ENCODE results near the gene TERT. TPM values are rescaled to one million over a fixed set of nuclear protein-coding genes. Genes with fewer than 3 reads are reported as not detected.
"Not testable (repeated sequence)": the region's sequence is repeated elsewhere in the genome, so short reads cannot be mapped to it uniquely, and the experiment has no call there.

Gene TERT
- total and polyA plus RNA-seq, 2 donors = not detected

- H3K4me3 ChIP-seq (ENCODE audit: low read depth, low read length) = no peak overlapping the region
- no peak overlapping the region for H3K27ac ChIP-seq (ENCODE audit: low read depth)
- no peaks in the 10 kb centered on the region for H3K4me1 ChIP-seq (ENCODE audit: insufficient read depth)
- H3K36me3 ChIP-seq (ENCODE audit: insufficient read depth) = no peaks in the 10 kb centered on the region
- DNase-seq (ENCODE audit: extremely low spot score) = no peak
- WGBS = 88% methylated on average over 34 of the region's 34 CpGs
Measured at GRCh38 chr5:1279443-1280151, 15.3 kb downstream of the TERT start.

DNA sequence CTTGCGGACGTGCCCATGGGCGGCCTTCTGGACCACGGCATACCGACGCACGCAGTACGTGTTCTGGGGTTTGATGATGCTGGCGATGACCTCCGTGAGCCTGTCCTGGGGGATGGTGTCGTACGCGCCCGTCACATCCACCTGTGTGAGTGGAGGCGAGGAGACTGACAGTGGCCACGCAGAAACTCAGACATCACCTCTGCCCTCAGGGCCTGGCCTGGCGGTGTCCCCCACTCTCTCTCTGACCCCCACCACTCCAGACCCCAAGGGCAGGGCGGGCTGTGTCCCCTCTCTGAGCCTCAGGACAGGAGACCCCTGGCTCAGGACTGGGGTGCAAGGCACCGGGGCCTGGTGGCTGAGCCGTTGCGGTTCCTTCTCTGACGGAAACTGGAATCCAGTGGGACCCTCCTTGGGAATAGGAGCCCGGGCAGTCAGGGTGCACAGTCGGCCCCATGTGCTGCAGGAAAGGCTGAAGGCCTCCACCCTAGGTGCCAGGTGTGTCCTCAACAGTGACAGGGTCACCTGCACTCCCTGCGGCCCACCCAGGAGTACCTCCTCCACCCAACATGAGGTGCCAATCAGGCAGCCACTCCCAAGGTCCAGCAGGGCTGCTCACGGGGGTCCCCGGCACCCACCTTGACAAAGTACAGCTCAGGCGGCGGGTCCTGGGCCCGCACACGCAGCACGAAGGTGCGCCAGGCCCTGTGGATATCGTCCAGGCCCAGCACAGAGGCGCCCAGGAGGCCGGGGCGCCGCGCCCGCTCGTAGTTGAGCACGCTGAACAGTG is 16.0 kb downstream of the TERT start:
- H3K4me1 ChIP-seq (ENCODE audit: insufficient read depth) = no peaks in the 10 kb centered on the region
- no peak overlapping the region for H3K4me3 ChIP-seq (ENCODE audit: low read depth, low read length)
- DNase-seq (ENCODE audit: extremely low spot score) = no peak
- no peaks in the 10 kb centered on the region for H3K36me3 ChIP-seq (ENCODE audit: insufficient read depth)
- WGBS = 94% methylated on average over 42 of the region's 42 CpGs
- no peak overlapping the region for H3K27ac ChIP-seq (ENCODE audit: low read depth)

- WGBS = 93% methylated on average over 13 of the region's 13 CpGs
- Histone ChIP-seq H3K27ac (ENCODE audit: low read depth) (no peak overlapping the region), H3K36me3 (ENCODE audit: insufficient read depth) (no peaks in the 10 kb centered on the region), H3K4me1 (ENCODE audit: insufficient read depth) (no peaks in the 10 kb centered on the region), H3K4me3 (ENCODE audit: low read depth, low read length) (no peak overlapping the region)
- DNase-seq (ENCODE audit: extremely low spot score) = no peak
Measured at GRCh38 chr5:1278216-1278615, 16.7 kb downstream of the TERT start.

GRCh38 chr5:1277781-1278180 is 17.1 kb downstream of the TERT start:
- Histone ChIP-seq H3K27ac (ENCODE audit: low read depth) (no peak overlapping the region), H3K4me3 (ENCODE audit: low read depth, low read length) (no peak overlapping the region), H3K36me3 (ENCODE audit: insufficient read depth) (no peaks in the 10 kb centered on the region), H3K4me1 (ENCODE audit: insufficient read depth) (no peaks in the 10 kb centered on the region)
- WGBS = 90% methylated on average over 10 of the region's 10 CpGs
- DNase-seq (ENCODE audit: extremely low spot score) = no peak

- Histone ChIP-seq H3K4me3 (ENCODE audit: low read depth, low read length) (no peak overlapping the region), H3K27ac (ENCODE audit: low read depth) (no peak overlapping the region), H3K4me1 (ENCODE audit: insufficient read depth) (no peaks in the 10 kb centered on the region), H3K36me3 (ENCODE audit: insufficient read depth) (no peaks in the 10 kb centered on the region)
- WGBS = 88% methylated on average over 21 of the region's 21 CpGs
- no peak for DNase-seq (ENCODE audit: extremely low spot score)
Measured at GRCh38 chr5:1277331-1277730, 17.5 kb downstream of the TERT start.

GRCh38 chr5:1276930-1277329 is 17.9 kb downstream of the TERT start:
- no peak overlapping the region for H3K27ac ChIP-seq (ENCODE audit: low read depth)
- H3K4me1 ChIP-seq (ENCODE audit: insufficient read depth) = no peaks in the 10 kb centered on the region
- no peak for DNase-seq (ENCODE audit: extremely low spot score)
- no peaks in the 10 kb centered on the region for H3K36me3 ChIP-seq (ENCODE audit: insufficient read depth)
- 86% methylated on average over 20 of the region's 20 CpGs for WGBS
- H3K4me3 ChIP-seq (ENCODE audit: low read depth, low read length) = no peak overlapping the region

DNA sequence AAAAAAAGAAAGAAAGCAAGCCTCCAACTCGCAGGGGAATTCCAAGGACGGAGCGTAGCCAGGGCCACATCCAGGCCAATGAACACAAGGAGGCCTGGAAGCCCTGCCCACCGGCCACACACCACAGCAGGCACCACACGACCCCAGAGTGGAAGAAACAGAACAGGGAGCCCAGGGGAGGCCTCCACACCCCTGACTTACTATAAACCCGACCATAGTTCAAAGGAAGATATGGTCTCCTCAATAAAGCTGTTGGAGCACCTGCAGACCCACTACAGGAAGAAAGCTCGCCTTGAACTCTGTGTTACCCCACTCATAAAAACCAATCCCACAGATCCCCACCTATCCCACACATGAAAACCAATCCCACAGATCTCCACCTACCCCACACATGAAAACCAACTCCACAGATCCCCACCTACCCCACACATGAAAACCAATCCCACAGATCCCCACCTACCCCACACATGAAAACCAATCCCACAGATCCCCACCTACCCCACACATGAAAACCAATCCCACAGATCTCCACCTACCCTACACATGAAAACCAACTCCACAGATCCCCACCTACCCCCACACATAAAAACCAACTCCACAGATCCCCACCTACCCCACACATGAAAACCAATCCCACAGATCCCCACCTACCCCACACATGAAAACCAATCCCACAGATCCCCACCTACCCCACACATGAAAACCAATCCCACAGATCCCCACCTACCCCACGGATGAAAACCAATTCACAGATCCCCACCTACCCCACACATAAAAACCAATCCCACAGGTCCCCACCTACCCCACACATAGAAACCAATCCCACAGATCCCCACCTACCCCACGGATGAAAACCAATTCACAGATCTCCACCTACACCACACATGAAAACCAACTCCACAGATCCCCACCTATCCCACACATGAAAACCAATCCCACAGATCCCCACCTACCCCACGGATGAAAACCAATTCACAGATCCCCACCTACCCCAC is 19.2 kb downstream of the TERT start:
- not testable (repeated sequence) for H3K27ac ChIP-seq (ENCODE audit: low read depth); H3K4me1 ChIP-seq (ENCODE audit: insufficient read depth); H3K36me3 ChIP-seq (ENCODE audit: insufficient read depth); H3K4me3 ChIP-seq (ENCODE audit: low read depth, low read length); DNase-seq (ENCODE audit: extremely low spot score)
- 70% methylated on average over 10 of the region's 10 CpGs for WGBS

DNA sequence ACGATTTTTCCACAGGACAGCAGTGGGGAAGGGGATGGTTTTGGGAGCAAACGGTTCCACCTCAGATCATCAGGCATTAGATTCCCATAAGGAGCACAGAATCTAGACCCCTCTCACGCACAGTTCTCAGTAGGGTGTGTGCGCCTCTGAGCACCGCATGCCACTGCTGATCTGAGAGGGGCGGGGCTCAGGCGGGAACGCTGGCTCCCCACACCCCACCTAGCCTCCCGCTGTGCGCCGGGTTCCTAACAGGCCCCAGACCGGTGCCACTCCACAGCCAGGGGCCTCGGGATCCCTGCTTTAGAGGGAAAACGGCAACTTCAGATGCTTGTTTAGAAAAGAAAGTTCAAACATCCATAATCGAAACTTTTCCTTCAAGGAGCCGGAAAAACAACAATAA is 20.4 kb downstream of the TERT start:
- Histone ChIP-seq H3K27ac (ENCODE audit: low read depth) (no peak overlapping the region), H3K36me3 (ENCODE audit: insufficient read depth) (no peaks in the 10 kb centered on the region), H3K4me1 (ENCODE audit: insufficient read depth) (no peaks in the 10 kb centered on the region), H3K4me3 (ENCODE audit: low read depth, low read length) (no peak overlapping the region)
- no peak for DNase-seq (ENCODE audit: extremely low spot score)
- 76% methylated on average over 16 of the region's 16 CpGs for WGBS

GRCh38 chr5:1273745-1274144 is 21.1 kb downstream of the TERT start:
- Histone ChIP-seq H3K4me3 (ENCODE audit: low read depth, low read length) (no peak overlapping the region), H3K4me1 (ENCODE audit: insufficient read depth) (no peaks in the 10 kb centered on the region), H3K36me3 (ENCODE audit: insufficient read depth) (no peaks in the 10 kb centered on the region), H3K27ac (ENCODE audit: low read depth) (no peak overlapping the region)
- no peak for DNase-seq (ENCODE audit: extremely low spot score)
- WGBS = 94% methylated on average over 20 of the region's 20 CpGs

GRCh38 chr5:1272201-1272600 is 22.7 kb downstream of the TERT start:
- no peaks in the 10 kb centered on the region for H3K4me1 ChIP-seq (ENCODE audit: insufficient read depth)
- no peak overlapping the region for H3K4me3 ChIP-seq (ENCODE audit: low read depth, low read length)
- 96% methylated on average over 21 of the region's 21 CpGs for WGBS
- no peak overlapping the region for H3K27ac ChIP-seq (ENCODE audit: low read depth)
- H3K36me3 ChIP-seq (ENCODE audit: insufficient read depth) = no peaks in the 10 kb centered on the region
- no peak for DNase-seq (ENCODE audit: extremely low spot score)

DNA sequence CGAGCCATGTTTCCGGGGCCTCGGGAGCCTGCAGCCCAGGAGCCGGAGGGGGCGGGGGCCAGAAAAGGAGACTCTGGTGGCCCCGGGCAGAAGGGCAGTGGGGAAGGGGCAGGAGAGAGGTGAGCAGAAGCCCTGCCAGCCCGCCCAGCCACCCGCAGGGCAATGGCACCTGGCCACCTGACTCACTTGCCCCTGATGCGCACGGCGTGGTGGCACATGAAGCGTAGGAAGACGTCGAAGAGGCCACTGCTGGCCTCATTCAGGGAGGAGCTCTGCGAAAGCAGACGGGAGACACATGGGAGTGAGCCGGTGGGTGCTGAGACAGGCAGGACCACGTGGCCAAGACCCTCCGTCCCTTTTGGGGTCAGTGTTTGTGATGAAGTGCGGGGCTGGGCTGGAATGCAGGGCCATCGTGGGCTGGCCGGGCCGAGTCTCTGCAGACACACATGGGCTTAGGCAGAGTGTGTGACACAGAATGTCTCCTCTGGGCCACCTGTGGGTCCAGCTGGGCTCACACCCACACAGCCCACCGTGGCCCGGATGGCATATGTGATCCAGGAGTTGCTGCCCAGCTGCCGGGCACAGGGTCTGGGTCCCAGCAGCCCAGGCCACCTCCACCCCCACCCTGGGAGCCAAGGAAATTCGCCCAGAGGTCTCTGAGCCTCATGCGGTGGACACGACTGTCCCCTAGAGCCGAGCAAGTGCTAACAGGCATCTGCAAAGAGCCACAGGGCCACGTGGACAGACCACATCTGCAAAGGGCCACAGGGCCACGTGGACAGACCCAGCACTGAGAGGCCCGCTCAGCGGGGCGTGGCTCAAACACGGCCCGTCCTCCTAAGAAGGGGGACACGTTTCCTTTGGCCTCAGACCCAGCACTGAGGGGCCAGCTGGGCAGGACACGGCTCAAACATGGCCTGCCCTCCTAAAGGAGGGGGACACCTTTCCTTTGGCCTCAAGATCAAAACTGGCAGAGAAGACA is 23.6 kb downstream of the TERT start:
- no peak overlapping the region for H3K4me3 ChIP-seq (ENCODE audit: low read depth, low read length)
- H3K4me1 ChIP-seq (ENCODE audit: insufficient read depth) = no peaks in the 10 kb centered on the region
- DNase-seq (ENCODE audit: extremely low spot score) = no peak
- H3K27ac ChIP-seq (ENCODE audit: low read depth) = no peak overlapping the region
- 90% methylated on average over 39 of the region's 39 CpGs for WGBS
- H3K36me3 ChIP-seq (ENCODE audit: insufficient read depth) = no peaks in the 10 kb centered on the region

DNA sequence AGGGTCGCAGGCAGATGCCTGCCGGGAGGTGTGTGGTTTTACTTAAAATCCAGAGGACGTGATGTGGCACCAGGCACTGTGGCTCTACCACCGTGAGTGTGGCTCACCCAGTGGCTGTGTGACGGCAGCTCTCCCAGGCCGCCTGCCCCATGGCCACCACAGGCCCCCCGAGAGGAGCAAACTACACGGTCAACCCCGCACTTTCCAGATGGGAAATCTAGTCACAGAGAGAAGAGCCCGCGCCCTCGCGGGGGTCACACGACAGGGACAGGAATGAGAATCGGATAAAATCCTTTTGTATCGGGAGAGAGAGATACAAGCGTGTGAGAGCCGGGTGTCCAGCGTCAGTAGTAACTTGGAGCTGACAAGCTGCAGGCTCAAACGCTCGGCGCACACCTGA is 24.4 kb downstream of the TERT start:
- H3K4me3 ChIP-seq (ENCODE audit: low read depth, low read length) = no peak overlapping the region
- no peaks in the 10 kb centered on the region for H3K36me3 ChIP-seq (ENCODE audit: insufficient read depth)
- 92% methylated on average over 22 of the region's 22 CpGs for WGBS
- H3K4me1 ChIP-seq (ENCODE audit: insufficient read depth) = no peaks in the 10 kb centered on the region
- DNase-seq (ENCODE audit: extremely low spot score) = no peak
- no peak overlapping the region for H3K27ac ChIP-seq (ENCODE audit: low read depth)

Measured in urinary bladder (tissue), 4 donors.